Activated CD4-positive, alpha-beta T cell treated with anti-CD3 and anti-CD28 coated beads, Interleukin-2, amount 10 ng/mL, durations not matched to agents 24 days and 14 days (primary cell): ENCODE data around the gene FLRT2. TPM values are rescaled to one million over a fixed set of nuclear protein-coding genes. Genes with fewer than 3 reads are reported as not detected.

Experiments
- DNase-seq: peaks from one replicate; pipeline ENCODE4 v3.0.0; 2022
- H3K27ac Mint-ChIP-seq: one replicate; pipeline ENCODE4 v1.8.0; 2022; ENCODE audit warnings: mild to moderate bottlenecking, mixed read lengths
- H3K27me3 Mint-ChIP-seq: one replicate; pipeline ENCODE4 v1.8.0; 2022; ENCODE audit warnings: mixed read lengths
- H3K36me3 Mint-ChIP-seq: one replicate; pipeline ENCODE4 v1.8.0; 2022; ENCODE audit warnings: low read depth, mild to moderate bottlenecking, mixed read lengths
- H3K4me1 Mint-ChIP-seq: one replicate; pipeline ENCODE4 v1.8.0; 2021; ENCODE audit warnings: mixed read lengths
- H3K4me3 Mint-ChIP-seq: one replicate; pipeline ENCODE4 v1.8.0; 2022; ENCODE audit warnings: mild to moderate bottlenecking, moderate library complexity, mixed read lengths
- H3K9me3 Mint-ChIP-seq: one replicate; pipeline ENCODE4 v1.8.0; 2021; ENCODE audit warnings: mixed read lengths
- intact Hi-C: fragments of 100-400 bp; cut with micrococcal nuclease; formaldehyde crosslinking; loops from one replicate; pipeline ENCODE4 v1.15.1; 2023
- total RNA-seq: library from RNA; stranded (reverse); gene quantifications from 2 replicates; pipeline ENCODE4 v1.2.3, GENCODE V29; 2022

The FLRT2 gene
- total RNA-seq, 1 donor from 2014 or later, result not detected

DNA sequence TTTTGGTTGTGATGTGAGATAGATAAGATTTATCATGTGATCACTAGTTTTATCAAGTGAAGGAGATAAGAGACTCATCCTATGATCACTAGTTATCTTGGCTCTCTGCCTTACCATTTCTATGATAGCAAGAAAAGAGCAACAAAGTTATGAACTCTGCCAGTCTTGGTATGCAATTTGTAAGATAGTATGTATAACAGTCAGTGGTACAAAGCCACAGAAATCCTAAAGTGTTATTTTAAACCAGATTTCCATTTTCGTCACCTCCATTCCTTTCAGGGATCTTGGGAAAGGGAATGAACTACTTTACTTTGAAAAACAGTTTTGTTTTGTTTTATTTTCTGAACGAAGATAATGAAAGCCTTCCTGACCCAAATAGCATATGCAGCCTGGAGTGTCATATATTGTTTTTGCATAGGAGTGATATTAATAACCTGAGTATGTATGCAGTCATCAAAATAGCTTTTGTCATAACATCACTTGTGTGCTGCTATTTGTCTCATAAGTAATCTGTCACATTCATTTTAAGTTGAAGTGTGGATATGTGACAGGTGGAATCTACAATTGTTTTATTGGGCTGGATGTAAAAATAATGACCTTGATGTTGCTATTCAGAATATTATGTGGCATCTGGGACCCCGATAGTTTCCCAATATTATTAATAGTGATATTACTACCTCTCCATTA, 35.0 kb downstream of the FLRT2 start:
- DNase-seq, result no peak
- no peaks in the 10 kb centered on the region for H3K9me3 Mint-ChIP-seq
- intact Hi-C loops, result no loop called here
- no peak overlapping the region for H3K27ac Mint-ChIP-seq
- no peaks in the 10 kb centered on the region for H3K27me3 Mint-ChIP-seq
- H3K36me3 Mint-ChIP-seq, result no peaks in the 10 kb centered on the region
- no peak overlapping the region for H3K4me3 Mint-ChIP-seq
- H3K4me1 Mint-ChIP-seq, result no peaks in the 10 kb centered on the region

DNA sequence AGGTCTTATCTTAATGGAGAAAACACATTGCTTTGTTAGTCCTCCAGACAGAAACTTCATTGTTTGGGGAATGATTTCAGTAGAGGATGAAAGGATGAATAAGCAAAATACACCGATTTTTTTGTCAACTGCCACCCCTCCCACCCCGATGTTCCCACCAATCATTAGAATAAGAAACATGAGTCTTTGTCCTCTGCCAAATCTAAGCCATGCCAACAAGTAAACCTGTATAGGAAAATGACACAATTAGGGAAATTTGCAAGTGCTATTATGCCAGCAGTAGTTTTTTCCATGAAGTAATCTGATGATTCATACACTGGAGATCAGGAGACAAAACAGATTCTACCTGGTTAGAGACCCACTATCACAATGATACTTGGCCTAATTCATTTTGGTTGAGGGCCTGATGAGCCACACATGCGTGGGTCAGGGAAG, 35.9 kb downstream of the FLRT2 start:
- Mint-ChIP-seq H3K27ac (no peak overlapping the region), H3K27me3 (no peaks in the 10 kb centered on the region), H3K9me3 (no peaks in the 10 kb centered on the region), H3K4me1 (no peaks in the 10 kb centered on the region), H3K4me3 (no peak overlapping the region), H3K36me3 (no peaks in the 10 kb centered on the region)
- no peak for DNase-seq
- intact Hi-C loops, result no loop called here

DNA sequence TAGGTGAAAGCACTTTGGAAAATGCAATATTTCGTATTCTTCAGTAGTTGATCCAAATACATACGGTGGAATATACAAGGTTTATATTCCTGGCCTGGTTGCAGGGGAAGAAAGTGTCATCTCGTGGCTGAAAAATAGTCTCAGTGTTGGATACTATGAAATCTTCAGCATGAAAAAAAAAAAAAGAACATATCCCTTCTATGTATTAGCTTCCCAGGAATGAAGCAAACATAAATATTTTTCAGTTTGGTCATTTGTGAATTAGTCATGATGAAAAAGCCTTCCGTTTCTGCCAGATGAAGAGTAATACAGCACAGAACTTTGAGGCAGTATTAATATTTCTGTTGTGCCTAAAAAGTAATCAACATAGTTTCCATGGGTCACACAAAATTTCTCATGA, 36.7 kb downstream of the FLRT2 start:
- intact Hi-C loops, result no loop called here
- DNase-seq, result no peak
- Mint-ChIP-seq H3K27me3 (no peaks in the 10 kb centered on the region), H3K27ac (no peak overlapping the region), H3K4me1 (no peaks in the 10 kb centered on the region), H3K9me3 (no peaks in the 10 kb centered on the region), H3K36me3 (no peaks in the 10 kb centered on the region), H3K4me3 (no peak overlapping the region)

DNA sequence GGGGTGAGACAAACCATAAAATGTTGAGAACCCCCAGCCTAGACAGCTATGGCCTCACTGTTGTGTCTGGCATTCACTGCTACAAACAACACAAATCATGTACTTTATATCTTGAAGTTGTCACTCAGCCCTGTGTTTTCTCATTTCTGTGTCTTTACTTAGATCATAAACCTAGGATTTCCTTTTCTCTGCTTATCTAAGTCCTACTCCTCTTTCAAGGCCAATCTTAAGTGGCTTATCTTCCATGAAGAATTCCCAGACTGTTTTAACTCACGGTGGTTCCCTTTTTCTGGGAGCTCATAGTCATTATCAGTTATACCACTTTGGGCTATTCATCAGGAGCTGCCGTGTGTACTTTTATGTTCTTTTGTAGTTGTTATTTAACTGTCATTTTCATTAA, 42.1 kb downstream of the FLRT2 start:
- intact Hi-C loops, result no loop called here
- DNase-seq, result no peak
- no peak overlapping the region for H3K27ac Mint-ChIP-seq
- no peaks in the 10 kb centered on the region for H3K27me3 Mint-ChIP-seq
- no peak overlapping the region for H3K4me3 Mint-ChIP-seq
- H3K36me3 Mint-ChIP-seq, result no peaks in the 10 kb centered on the region
- no peaks in the 10 kb centered on the region for H3K4me1 Mint-ChIP-seq
- H3K9me3 Mint-ChIP-seq, result no peaks in the 10 kb centered on the region

DNA sequence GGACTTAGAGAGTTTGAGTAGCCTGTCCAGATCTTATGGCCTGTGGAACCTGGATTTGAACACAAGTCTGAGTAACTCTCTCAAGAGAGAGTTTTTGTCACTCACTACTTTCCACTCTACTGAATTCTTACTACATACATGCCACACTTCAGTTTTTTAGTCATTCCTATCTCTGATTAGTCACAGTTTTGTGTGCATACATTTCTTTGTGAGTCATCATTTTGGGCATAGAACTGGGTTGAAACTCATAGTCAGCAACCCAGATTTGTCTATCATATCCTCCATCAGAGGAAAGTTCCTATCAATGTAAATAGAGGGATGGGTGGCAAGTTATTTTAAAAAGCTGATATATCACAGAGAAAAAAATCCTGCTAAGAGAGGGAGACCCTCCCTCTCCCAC, 42.9 kb downstream of the FLRT2 start:
- no peak for DNase-seq
- Mint-ChIP-seq H3K9me3 (no peaks in the 10 kb centered on the region), H3K4me1 (no peaks in the 10 kb centered on the region), H3K36me3 (no peaks in the 10 kb centered on the region), H3K27me3 (no peaks in the 10 kb centered on the region), H3K4me3 (no peak overlapping the region), H3K27ac (no peak overlapping the region)
- intact Hi-C loops, result no loop called here

DNA sequence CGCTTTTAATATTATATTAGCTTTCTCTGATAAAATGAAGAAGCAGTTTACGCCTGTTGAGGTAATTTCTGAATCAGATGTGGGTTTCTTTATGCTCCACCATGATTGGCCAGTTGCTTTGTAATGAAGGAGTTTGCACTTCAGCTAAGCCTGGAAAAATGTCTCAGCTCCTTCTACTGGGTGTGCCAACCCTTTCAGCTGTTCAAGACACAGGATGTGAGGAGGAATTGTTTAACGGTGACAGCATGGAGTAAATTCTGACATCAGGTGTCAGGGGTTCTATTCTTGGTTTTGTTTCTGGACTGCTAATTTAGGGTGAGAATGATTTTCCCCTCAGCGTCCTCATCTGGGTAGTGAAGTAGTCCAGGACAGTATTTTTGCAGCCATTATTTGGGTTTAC, 43.5 kb downstream of the FLRT2 start:
- intact Hi-C loops, result no loop called here
- Mint-ChIP-seq H3K27me3 (no peaks in the 10 kb centered on the region), H3K4me3 (no peak overlapping the region), H3K4me1 (no peaks in the 10 kb centered on the region), H3K9me3 (no peaks in the 10 kb centered on the region), H3K27ac (no peak overlapping the region), H3K36me3 (no peaks in the 10 kb centered on the region)
- no peak for DNase-seq

DNA sequence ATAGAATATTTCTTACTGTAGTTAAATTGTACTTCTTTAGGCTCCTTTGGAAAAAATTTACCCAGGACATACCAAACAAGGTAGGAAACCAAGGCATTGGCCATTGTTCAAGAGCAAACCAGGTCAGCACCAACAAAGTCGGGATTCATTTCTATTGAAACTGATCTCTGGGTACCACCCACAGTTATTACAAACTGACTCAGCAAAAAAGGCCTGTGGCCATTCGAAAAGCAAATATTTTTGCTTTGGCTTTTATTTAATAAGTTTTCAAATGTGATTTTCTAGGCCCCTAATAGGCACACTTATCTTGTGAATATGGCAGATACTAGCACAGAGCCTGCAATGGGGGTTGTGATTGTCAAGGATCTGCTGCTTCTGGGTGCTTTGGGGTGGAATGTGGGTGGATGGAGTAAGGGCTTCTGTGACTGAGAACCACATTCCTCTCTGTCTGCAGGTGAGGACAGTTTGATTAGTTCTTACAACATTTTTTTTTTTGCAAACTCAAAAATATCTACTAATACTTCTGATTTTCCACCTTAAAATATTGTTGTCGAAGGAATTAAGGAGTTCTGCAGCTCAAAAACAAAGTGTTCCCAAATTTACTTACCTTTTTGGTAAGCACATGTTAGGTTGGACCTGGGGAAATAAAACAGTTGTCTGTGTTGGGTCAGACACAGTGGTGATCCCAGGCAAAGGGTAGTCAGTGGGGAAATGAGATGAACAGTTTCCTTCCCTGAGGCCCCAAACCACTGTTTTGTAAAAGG, 45.1 kb downstream of the FLRT2 start:
- Mint-ChIP-seq H3K27ac (no peak overlapping the region), H3K9me3 (no peaks in the 10 kb centered on the region), H3K4me1 (no peaks in the 10 kb centered on the region), H3K27me3 (no peaks in the 10 kb centered on the region), H3K36me3 (no peaks in the 10 kb centered on the region), H3K4me3 (no peak overlapping the region)
- DNase-seq, result no peak
- intact Hi-C loops, result no loop called here

DNA sequence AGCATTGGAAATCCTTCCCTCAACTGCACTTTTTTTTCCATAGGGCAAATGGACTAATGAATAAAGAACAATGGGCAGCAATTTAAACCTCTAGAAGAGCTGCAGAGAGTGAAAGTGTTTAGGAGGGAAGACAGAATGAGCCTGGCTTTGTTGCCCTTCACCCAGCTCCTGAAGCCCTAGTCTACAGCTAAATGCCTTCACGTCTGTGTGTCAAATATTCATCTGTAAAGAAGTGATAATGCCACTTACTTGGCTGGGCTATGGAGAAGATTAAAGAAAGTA, 45.6 kb downstream of the FLRT2 start:
- Mint-ChIP-seq H3K4me1 (no peaks in the 10 kb centered on the region), H3K27ac (no peak overlapping the region), H3K36me3 (no peaks in the 10 kb centered on the region), H3K27me3 (no peaks in the 10 kb centered on the region), H3K9me3 (no peaks in the 10 kb centered on the region), H3K4me3 (no peak overlapping the region)
- intact Hi-C loops, result no loop called here
- DNase-seq, result no peak

DNA sequence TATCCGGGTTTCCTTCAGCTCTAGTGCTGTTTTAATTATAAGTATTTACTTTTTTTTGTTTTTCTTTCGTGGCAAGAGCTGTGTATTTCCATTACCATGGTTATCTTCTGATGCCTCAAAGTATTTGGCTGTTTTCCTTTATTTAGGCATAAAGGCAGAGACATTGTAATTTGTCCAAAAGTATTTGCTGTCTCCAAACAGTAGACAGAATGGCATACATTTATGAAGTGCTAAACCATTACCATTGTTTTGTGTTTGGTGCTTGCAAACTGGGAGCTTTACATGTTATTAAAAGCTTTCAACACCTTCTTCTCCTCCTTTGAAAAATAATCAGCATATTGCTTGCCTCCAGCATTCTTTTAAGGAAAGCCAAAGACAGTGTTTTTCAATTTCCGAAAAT, 46.3 kb downstream of the FLRT2 start:
- H3K27ac Mint-ChIP-seq, result no peak overlapping the region
- H3K9me3 Mint-ChIP-seq, result no peaks in the 10 kb centered on the region
- H3K4me1 Mint-ChIP-seq, result no peaks in the 10 kb centered on the region
- DNase-seq, result no peak
- intact Hi-C loops, result no loop called here
- H3K27me3 Mint-ChIP-seq, result no peaks in the 10 kb centered on the region
- no peak overlapping the region for H3K4me3 Mint-ChIP-seq
- no peaks in the 10 kb centered on the region for H3K36me3 Mint-ChIP-seq

DNA sequence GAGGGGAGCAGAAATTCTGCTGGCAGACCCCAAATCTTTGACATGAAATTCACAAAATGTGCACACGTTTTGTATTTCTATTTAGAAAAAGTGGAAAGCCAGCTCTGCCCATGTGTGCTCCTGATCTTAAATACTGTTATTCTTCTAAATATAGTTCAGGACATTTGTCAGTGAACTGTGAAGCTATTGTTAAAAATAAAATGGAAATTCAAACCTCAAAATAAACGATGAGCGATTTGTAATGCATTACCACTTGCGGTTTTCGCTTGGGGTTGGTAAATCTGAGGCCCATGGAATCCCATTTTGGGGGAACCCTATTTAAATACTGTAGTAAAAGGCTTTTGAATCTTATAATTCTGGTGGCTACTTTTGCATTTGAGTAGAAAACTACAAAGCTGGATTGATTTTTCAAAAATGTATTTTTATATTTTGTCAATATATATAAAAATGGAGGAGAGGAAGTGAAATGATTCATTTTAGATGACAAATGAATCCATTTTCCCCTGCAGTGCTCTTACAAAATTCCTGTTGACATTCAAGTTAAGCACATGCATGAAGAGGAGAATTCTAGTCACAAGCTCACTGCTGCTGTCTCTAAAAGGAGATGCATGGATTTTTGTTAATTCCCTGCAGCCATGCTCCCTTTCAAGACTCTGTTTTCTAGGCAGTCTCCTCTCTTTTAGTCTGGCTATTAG, 47.1 kb downstream of the FLRT2 start:
- Mint-ChIP-seq H3K27ac (no peak overlapping the region), H3K36me3 (no peaks in the 10 kb centered on the region), H3K9me3 (no peaks in the 10 kb centered on the region), H3K27me3 (no peaks in the 10 kb centered on the region), H3K4me1 (no peaks in the 10 kb centered on the region), H3K4me3 (no peak overlapping the region)
- intact Hi-C loops, result no loop called here
- DNase-seq, result no peak

DNA sequence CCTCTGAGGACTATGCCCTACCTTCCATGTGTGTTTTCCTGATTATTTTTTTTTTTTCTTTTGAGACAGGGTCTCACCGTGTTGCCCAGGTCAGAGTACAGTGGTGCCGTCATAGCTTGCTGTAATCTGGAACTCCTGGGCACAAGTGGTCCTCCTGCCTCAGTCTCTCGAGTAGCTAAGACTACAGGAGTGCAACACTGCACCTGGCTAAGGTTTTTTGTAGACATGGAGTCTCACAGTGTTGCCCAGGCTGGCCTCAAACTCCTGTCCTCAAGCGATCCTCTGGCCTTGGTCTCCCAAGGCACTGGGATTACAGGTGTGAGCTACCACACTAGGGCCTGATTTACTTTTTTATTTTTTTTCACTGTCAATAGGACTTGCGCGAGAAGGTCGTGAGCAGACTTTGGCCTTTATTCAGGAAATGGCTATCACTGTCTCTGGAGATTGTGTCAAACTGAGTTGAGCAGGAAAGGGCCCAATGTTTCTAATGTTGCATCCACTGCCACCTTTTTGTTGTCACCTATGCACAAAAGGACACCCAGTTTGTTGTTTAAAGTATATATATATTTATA, 47.7 kb downstream of the FLRT2 start:
- H3K4me1 Mint-ChIP-seq, result no peaks in the 10 kb centered on the region
- no peaks in the 10 kb centered on the region for H3K36me3 Mint-ChIP-seq
- H3K27ac Mint-ChIP-seq, result no peak overlapping the region
- H3K4me3 Mint-ChIP-seq, result no peak overlapping the region
- H3K27me3 Mint-ChIP-seq, result no peaks in the 10 kb centered on the region
- H3K9me3 Mint-ChIP-seq, result no peaks in the 10 kb centered on the region
- DNase-seq, result no peak
- intact Hi-C loops, result no loop called here

DNA sequence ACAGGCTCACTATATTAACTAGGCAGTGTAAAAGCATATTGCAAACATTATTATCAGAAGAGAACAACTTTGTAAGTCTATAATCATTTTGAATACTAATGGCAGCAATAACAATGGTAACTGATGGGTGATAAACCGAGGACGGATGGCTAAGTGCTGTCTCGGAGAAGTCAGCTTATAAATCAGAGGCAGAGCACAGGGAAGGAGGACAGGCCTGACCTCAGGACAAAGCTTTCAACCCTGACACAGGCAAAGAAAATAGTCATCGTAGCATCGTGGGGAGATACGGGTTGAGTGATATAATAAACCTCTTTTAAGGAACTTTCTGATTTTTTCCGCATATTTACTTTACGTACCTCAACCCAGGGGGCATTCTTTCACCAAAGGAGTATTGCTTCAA, 48.4 kb downstream of the FLRT2 start:
- Mint-ChIP-seq H3K36me3 (no peaks in the 10 kb centered on the region), H3K4me3 (no peak overlapping the region), H3K4me1 (no peaks in the 10 kb centered on the region), H3K9me3 (no peaks in the 10 kb centered on the region), H3K27ac (no peak overlapping the region), H3K27me3 (no peaks in the 10 kb centered on the region)
- intact Hi-C loops, result no loop called here
- DNase-seq, result no peak

DNA sequence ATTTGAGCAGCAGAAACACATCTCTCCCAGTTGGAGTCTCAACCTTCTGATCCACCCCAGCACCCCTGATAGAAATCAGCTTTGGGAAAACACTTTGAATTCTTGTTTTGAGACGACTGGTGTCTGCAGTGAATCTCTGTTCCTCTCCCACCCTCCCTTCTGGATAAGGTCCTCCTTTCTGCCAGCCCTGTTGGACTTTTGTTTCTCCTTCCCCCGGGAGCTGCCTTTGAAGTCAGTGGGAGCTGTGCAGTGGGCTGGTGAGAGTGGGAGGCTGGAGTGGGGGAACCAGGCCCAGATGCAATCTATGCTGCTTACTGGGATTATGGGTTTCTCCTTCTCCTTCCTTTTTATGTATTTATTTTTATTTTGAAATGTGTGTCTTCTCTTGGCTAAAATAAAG, 49.0 kb downstream of the FLRT2 start:
- intact Hi-C loops, result no loop called here

DNA sequence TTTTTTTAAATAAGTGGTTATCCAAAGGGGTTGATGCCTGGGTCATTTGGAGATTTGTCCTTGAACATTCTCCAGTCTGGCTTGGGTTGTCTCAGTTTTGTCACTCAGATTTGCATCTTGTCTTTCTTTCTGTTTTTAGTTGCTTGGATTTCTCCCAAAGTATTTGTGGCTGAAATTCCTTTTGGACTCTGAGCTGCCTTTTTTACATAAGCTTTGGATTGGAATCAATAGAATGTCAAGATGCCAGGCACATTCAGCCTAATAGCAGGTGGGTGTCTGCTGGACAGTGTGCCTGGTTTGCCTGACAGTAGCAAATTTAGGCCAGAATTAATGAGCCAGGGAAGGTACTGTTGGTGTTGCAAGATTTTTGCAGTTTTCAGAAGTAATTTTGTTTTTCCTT, 50.0 kb downstream of the FLRT2 start:
- Mint-ChIP-seq H3K9me3 (no peaks in the 10 kb centered on the region), H3K27ac (no peak overlapping the region), H3K4me3 (no peak overlapping the region), H3K27me3 (no peaks in the 10 kb centered on the region), H3K36me3 (no peaks in the 10 kb centered on the region), H3K4me1 (no peaks in the 10 kb centered on the region)
- intact Hi-C loops, result no loop called here
- DNase-seq, result no peak

More for the DNA sequence above, 49.0 kb downstream of the FLRT2 start:
- no peak overlapping the region for H3K27ac Mint-ChIP-seq
- H3K27me3 Mint-ChIP-seq, result no peaks in the 10 kb centered on the region
- no peaks in the 10 kb centered on the region for H3K36me3 Mint-ChIP-seq
- H3K4me3 Mint-ChIP-seq, result no peak overlapping the region
- no peaks in the 10 kb centered on the region for H3K9me3 Mint-ChIP-seq
- H3K4me1 Mint-ChIP-seq, result no peaks in the 10 kb centered on the region
- DNase-seq, result no peak
